ENCODE data around the gene FAM181A. TPM values are rescaled to one million over a fixed set of nuclear protein-coding genes. Genes with fewer than 3 reads are reported as not detected.

FAM181A gene
- total and polyA plus RNA-seq, 10 of the 15 experiments (the other 5 are each of a cell fraction or from before 2014, with no cell fraction given) = not detected

DNA sequence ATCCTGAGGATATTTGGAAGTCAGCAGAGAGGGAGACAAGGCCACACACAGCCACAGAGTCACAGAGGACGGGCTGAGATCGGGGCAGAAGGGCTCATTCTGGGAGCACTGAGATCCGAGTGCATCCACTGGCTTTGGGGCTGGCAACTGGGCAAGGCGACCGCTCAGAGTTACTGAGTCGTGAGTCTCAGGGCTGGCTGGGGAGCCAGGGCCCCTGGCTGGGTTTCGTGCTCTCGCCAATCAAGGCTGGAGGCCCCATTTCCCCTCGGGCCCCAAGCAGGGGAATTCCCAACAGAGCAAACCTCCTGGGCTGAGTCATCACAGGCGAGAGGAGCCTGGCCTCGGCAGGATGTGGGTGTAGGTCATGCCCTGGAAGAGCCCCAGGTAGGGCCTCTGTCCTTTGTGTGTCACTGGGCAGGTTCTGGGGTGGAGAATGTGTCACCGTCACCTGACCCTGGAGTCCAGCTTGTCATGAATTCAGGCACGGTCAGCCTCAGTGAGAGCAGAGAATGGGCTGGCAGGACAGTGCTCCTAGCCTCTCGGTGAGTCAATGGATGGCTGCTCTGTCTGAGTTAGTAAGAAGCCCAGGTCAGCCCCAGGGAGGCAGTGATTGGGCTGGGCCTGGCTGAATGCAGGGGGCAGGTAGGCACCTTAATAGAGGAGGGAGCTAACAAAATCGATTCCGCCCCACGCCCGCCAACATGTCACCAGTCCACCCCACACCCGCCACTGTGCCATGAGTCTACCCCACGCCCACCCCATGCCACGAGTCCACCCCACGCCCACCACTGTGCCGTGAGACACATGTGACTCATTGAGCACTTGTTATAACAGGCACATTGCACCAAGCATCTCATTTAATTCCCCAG, 32.3 kb downstream of the FAM181A start (continued):
- TF ChIP-seq ZNF592 (IDR thresholded peaks at IDR 0.05) (peak; percentile 82; the same call in 1 of the 2 replicates), SUZ12 (IDR thresholded peaks at IDR 0.05; ENCODE audit: unreplicated experiment) (no peak), CHD4 (IDR thresholded peaks at IDR 0.05) (no peak), SPI1 (IDR thresholded peaks at IDR 0.05; ENCODE audit: borderline replicate concordance, insufficient read depth, low read depth, low read length) (peak; percentile 62; the same call in 1 of the 2 replicates), CEBPZ (IDR thresholded peaks at IDR 0.05; ENCODE audit: low read depth, low read length) (no peak), POU2F2 (IDR thresholded peaks at IDR 0.05; ENCODE audit: borderline replicate concordance, low read depth, low read length) (peak; percentile 98), SP1 (IDR thresholded peaks at IDR 0.05; ENCODE audit: low read depth, low read length) (peak; percentile 99)
